ENCODE results near the gene GRAMD1B. TPM values are rescaled to one million over a fixed set of nuclear protein-coding genes. Genes with fewer than 3 reads are reported as not detected.

The GRAMD1B gene
- total and polyA plus RNA-seq, 2 donors (not counting 1 experiment from before 2014, with no cell fraction given) = 0.58 to 11.6 TPM

- no peak overlapping the region for H3K27ac Mint-ChIP-seq
- H3K4me3 ChIP-seq (ENCODE audit: control extremely low read depth in 1 of 5, extremely low read depth in 1 of 5, insufficient read depth in 1 of 5, low read depth in 2 of 5, low read length in 4 of 5) = no peak overlapping the region
- H3K4me3 Mint-ChIP-seq = no peak overlapping the region
- no peaks in the 10 kb centered on the region for H4K20me1 ChIP-seq (ENCODE audit: control insufficient read depth, insufficient read depth, low read length, poor library complexity, severe bottlenecking)
- ATAC-seq (ENCODE audit: low read depth) = no peak
- 40% methylated on average over 1 of the region's 4 CpGs for WGBS (ENCODE audit: insufficient coverage)
- no peak overlapping the region for H3K27ac ChIP-seq (ENCODE audit: low read length in 2 of 2)
- POLR2A ChIA-PET = no interaction called here
- no peaks in the 10 kb centered on the region for H3K27me3 Mint-ChIP-seq
- peaks cover 0 to 3% (median 0%) of the 10 kb centered on the region in 3 donors for H3K9me3 ChIP-seq (ENCODE audit: control extremely low read depth in 1 of 3, control insufficient read depth in 2 of 3, insufficient read depth in 1 of 3, low read length in 2 of 3)
- H3K4me2 ChIP-seq (replicated peaks; ENCODE audit: low read depth, low read length, poor library complexity, severe bottlenecking) = no peak overlapping the region
- no peak for DNase-seq
- TF ChIP-seq EZH2 (IDR thresholded peaks at IDR 0.05; ENCODE audit: borderline replicate concordance, insufficient read depth, low read depth, low read length, poor library complexity, severe bottlenecking) (no peak), CTCF (IDR thresholded peaks at IDR 0.05) (no peak)
- no peak overlapping the region for H3K9ac ChIP-seq (ENCODE audit: low read length)
- no peaks in the 10 kb centered on the region for H3K36me3 ChIP-seq (replicated peaks in 1 of 2; ENCODE audit: control extremely low read depth in 1 of 2, control insufficient read depth in 1 of 2, extremely low read depth in 1 of 2, insufficient read depth in 2 of 2, low read length in 1 of 2)
- H3K4me1 Mint-ChIP-seq = peaks cover 32% of the 10 kb centered on the region
- no peak overlapping the region for H2AFZ ChIP-seq (ENCODE audit: insufficient read depth, low read depth, low read length, poor library complexity, severe bottlenecking)
- no peaks in the 10 kb centered on the region for H3K27me3 ChIP-seq (replicated peaks in 1 of 4; ENCODE audit: control extremely low read depth in 1 of 4, control insufficient read depth in 3 of 4, insufficient read depth in 4 of 4, low read length in 3 of 4)
- intact Hi-C loops (cut with micrococcal nuclease) = no loop called here
- no peaks in the 10 kb centered on the region for H3K79me2 ChIP-seq (ENCODE audit: control insufficient read depth, insufficient read depth, low read length)
- H3K4me1 ChIP-seq (ENCODE audit: control insufficient read depth in 2 of 2, insufficient read depth in 2 of 2, low read length in 2 of 2) = peaks cover 14 to 17% of the 10 kb centered on the region in 2 donors
- H3K9me3 Mint-ChIP-seq (ENCODE audit: insufficient read depth) = peaks cover 2% of the 10 kb centered on the region
- CTCF ChIA-PET = interaction anchor here (0.6 to 2.7 kb wide), 5 partner anchors 35 to 387 kb away, joined by 3 to 11 read pairs (median 4); no protein-coding TSS in a partner anchor
Measured at GRCh38 chr11:123516238-123516637, 86.2 kb downstream of the GRAMD1B start.

DNA sequence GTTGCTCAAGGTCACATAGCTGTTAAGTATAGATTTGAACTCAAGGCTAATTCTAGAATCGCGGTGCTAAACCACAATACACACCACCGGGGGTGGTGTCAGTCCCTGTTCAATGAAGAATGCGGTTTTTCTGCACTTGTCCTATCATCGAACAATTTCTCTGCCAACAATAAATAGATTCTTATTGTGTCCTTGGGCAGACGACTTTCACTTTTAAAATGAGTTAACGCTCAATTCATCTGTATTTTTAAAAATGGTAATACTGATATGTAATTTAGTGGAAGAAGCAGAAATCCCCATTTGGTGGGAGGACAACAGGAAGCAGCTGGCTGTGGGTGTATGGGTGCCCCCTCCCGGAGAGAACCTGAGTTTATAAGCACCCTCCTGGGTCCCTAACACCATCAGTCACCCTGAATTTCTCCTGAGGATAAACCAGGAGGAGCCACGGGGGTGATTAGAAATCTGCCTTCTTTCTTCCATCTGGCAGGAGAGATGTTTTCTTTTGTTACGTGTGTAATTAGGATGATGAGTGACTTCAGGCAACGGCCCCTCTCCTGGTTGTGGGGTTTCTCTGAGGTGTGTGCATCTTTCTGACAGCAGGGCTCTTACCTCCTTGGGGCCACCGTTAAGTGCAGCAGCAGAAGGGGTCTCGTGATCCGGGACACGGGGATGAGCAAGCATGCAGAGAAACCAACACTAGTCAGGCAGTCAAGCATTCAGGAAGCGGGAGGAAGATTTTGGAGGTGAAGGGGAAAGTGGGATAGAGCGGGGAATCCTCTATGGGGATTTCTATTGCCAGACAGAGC lies 87.7 kb downstream of the GRAMD1B start:
- H3K4me1 Mint-ChIP-seq = peaks cover 30% of the 10 kb centered on the region
- WGBS (ENCODE audit: insufficient coverage) = 65% methylated on average over 6 of the region's 17 CpGs
- ChIA-PET CTCF (interaction anchor here (1.0 to 2.7 kb wide), 3 partner anchors 37 to 110 kb away, joined by 3 to 11 read pairs (median 6); no protein-coding TSS in a partner anchor), POLR2A (no interaction called here)
- peaks cover 14 to 17% of the 10 kb centered on the region in 2 donors for H3K4me1 ChIP-seq (ENCODE audit: control insufficient read depth in 2 of 2, insufficient read depth in 2 of 2, low read length in 2 of 2)
- DNase-seq (peak; percentile 23), ATAC-seq (ENCODE audit: low read depth) (peak; percentile 72)
- no peaks in the 10 kb centered on the region for H3K27me3 ChIP-seq (replicated peaks in 1 of 4; ENCODE audit: control extremely low read depth in 1 of 4, control insufficient read depth in 3 of 4, insufficient read depth in 4 of 4, low read length in 3 of 4)
- intact Hi-C loops (cut with micrococcal nuclease) = no loop called here
- peaks cover 2% of the 10 kb centered on the region for H3K9me3 Mint-ChIP-seq (ENCODE audit: insufficient read depth)
- H4K20me1 ChIP-seq (ENCODE audit: control insufficient read depth, insufficient read depth, low read length, poor library complexity, severe bottlenecking) = no peaks in the 10 kb centered on the region
- H2AFZ ChIP-seq (ENCODE audit: insufficient read depth, low read depth, low read length, poor library complexity, severe bottlenecking) = peak overlapping the region; percentile 45
- H3K27ac ChIP-seq (ENCODE audit: low read length in 2 of 2) = no peak overlapping the region
- H3K79me2 ChIP-seq (ENCODE audit: control insufficient read depth, insufficient read depth, low read length) = no peaks in the 10 kb centered on the region
- TF ChIP-seq CTCF (IDR thresholded peaks at IDR 0.05) (no peak), EZH2 (IDR thresholded peaks at IDR 0.05; ENCODE audit: borderline replicate concordance, insufficient read depth, low read depth, low read length, poor library complexity, severe bottlenecking) (no peak)
- peak overlapping the region; percentile 37 for H3K4me2 ChIP-seq (replicated peaks; ENCODE audit: low read depth, low read length, poor library complexity, severe bottlenecking)
- H3K9ac ChIP-seq (ENCODE audit: low read length) = peak overlapping the region; percentile 7
- H3K36me3 ChIP-seq (replicated peaks in 1 of 2; ENCODE audit: control extremely low read depth in 1 of 2, control insufficient read depth in 1 of 2, extremely low read depth in 1 of 2, insufficient read depth in 2 of 2, low read length in 1 of 2) = no peaks in the 10 kb centered on the region
- peak overlapping the region; percentile 89 for H3K27ac Mint-ChIP-seq
- no peaks in the 10 kb centered on the region for H3K27me3 Mint-ChIP-seq
- peak overlapping the region in 1 of 5 experiments; percentile 9 for H3K4me3 ChIP-seq (ENCODE audit: control extremely low read depth in 1 of 5, extremely low read depth in 1 of 5, insufficient read depth in 1 of 5, low read depth in 2 of 5, low read length in 4 of 5)
- peaks cover 0 to 7% (median 0%) of the 10 kb centered on the region in 3 donors for H3K9me3 ChIP-seq (ENCODE audit: control extremely low read depth in 1 of 3, control insufficient read depth in 2 of 3, insufficient read depth in 1 of 3, low read length in 2 of 3)
- peak overlapping the region; percentile 79 for H3K4me3 Mint-ChIP-seq
